Smooth muscle cell (in vitro differentiated cells): Measurements from ENCODE around the gene PLEKHA1. TPM values are rescaled to one million over a fixed set of nuclear protein-coding genes. Genes with fewer than 3 reads are reported as not detected.

Source experiments
- DNase-seq: peaks from one replicate; lab custom pipeline; 2025; ENCODE audit not compliant: unreplicated experiment; lab: John Stamatoyannopoulos, UW
- H2AFZ ChIP-seq: fragments of 200-600 bp; sonication (generic); 2 replicates; pipeline ENCODE4 v1.6.0; 2016; ENCODE audit warnings: antibody characterized with exemption, low read depth, mild to moderate bottlenecking
- H3F3A ChIP-seq: fragments of 200-600 bp; sonication (generic); 2 replicates; pipeline ENCODE4 v1.6.0; 2017; ENCODE audit warnings: antibody characterized with exemption, low read depth
- H3K27ac ChIP-seq: fragments of 200-600 bp; sonication (generic); 2 replicates; pipeline ENCODE4 v1.5.1; 2016; ENCODE audit warnings: low read depth, mild to moderate bottlenecking
- H3K27me3 ChIP-seq: fragments of 200-600 bp; sonication (generic); 2 replicates; pipeline ENCODE4 v1.6.1; 2016; ENCODE audit warnings: low read depth, mild to moderate bottlenecking
- H3K36me3 ChIP-seq: fragments of 200-600 bp; sonication (generic); 2 replicates; pipeline ENCODE4 v1.5.1; 2016; ENCODE audit warnings: low read depth
- H3K4me1 ChIP-seq: fragments of 200-600 bp; sonication (generic); 2 replicates; pipeline ENCODE4 v1.5.1; 2016; ENCODE audit warnings: low read depth
- H3K4me2 ChIP-seq: fragments of 200-600 bp; sonication (generic); 2 replicates; pipeline ENCODE4 v1.6.0; 2016; ENCODE audit warnings: mild to moderate bottlenecking
- H3K4me3 ChIP-seq: fragments of 200-600 bp; sonication (generic); 2 replicates; pipeline ENCODE4 v1.5.1; 2016; ENCODE audit warnings: mild to moderate bottlenecking
- H3K79me2 ChIP-seq: fragments of 200-600 bp; sonication (generic); 2 replicates; pipeline ENCODE4 v1.6.0; 2016; ENCODE audit warnings: low read depth, mild to moderate bottlenecking
- H3K9ac ChIP-seq: fragments of 200-600 bp; sonication (generic); 2 replicates; pipeline ENCODE4 v1.6.0; 2016; ENCODE audit warnings: low read depth
- H3K9me3 ChIP-seq: fragments of 200-600 bp; sonication (generic); replicated peaks from 2 replicates; pipeline ENCODE4 v1.5.1; 2016; ENCODE audit warnings: low read depth
- H4K20me1 ChIP-seq: fragments of 200-600 bp; sonication (generic); 2 replicates; pipeline ENCODE4 v1.6.0; 2016; ENCODE audit warnings: low read depth
- CTCF ChIP-seq: fragments of 200-600 bp; sonication (generic); IDR thresholded peaks from 2 replicates; pipeline ENCODE4 v1.5.1; 2017; ENCODE audit warnings: borderline replicate concordance, mild to moderate bottlenecking, antibody characterized with exemption; ENCODE audit not compliant: insufficient read depth, poor library complexity, severe bottlenecking
- WGBS: methylation state at CpG from one replicate; pipeline ENCODE4 v1.1.7; 2016; ENCODE audit warnings: low lambda C conversion rate; 5-methylcytosine and 5-hydroxymethylcytosine counted together
- polyA plus RNA-seq: library from polyadenylated mRNA; unstranded; fragments of >200 nt; fragmentation: Nextera tagmentation; extraction: Ambion mirVana; gene quantifications from 2 replicates; pipeline ENCODE4 v1.2.1, GENCODE V29; 2016
- total RNA-seq: library from RNA; depleted of rRNA; stranded (reverse); fragments of >200 nt; gene quantifications from 2 replicates; pipeline ENCODE4 v1.2.3, GENCODE V29; 2014

PLEKHA1 gene
- total and polyA plus RNA-seq, 2 experiments from 2014 or later: 22.7 to 24.6 TPM

- Histone ChIP-seq H2AFZ (no peak overlapping the region), H3K4me2 (no peak overlapping the region)
- 63% methylated on average over 14 of the region's 14 CpGs for WGBS
These were observed 76.0 kb downstream of the PLEKHA1 start for GRCh38 chr10:122450353-122450990.

DNA sequence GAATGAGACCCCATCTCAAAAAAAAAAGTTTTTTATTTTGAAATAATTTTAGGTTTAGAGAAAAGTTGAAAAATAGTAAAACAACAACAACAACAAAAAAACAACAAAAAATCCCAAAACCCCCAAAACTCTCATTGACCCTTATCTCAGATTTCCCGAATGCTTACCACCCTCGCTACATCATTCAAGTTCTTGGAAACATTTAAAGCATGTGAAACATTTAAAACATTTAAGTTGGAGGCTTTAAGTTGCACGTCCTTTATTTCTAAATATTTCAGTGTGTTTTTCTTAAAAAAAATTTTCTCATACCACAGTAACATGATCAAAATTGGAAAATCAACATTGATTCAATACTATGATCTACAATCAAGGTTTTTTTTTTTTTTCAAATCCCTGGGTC, 79.6 kb downstream of the PLEKHA1 start:
- H3K9ac ChIP-seq: no peak overlapping the region
- no peak for DNase-seq
- no peaks in the 10 kb centered on the region for H4K20me1 ChIP-seq
- no peaks in the 10 kb centered on the region for H3F3A ChIP-seq
- H3K4me2 ChIP-seq: no peak overlapping the region
- WGBS: 58% methylated on average over 3 of the region's 3 CpGs
- H3K4me1 ChIP-seq: no peaks in the 10 kb centered on the region
- no peak overlapping the region for H2AFZ ChIP-seq
- no peaks in the 10 kb centered on the region for H3K79me2 ChIP-seq
- H3K27ac ChIP-seq: no peak overlapping the region
- H3K4me3 ChIP-seq: no peak overlapping the region
- H3K9me3 ChIP-seq: no peaks in the 10 kb centered on the region
- no peaks in the 10 kb centered on the region for H3K27me3 ChIP-seq
- TF ChIP-seq CTCF: no peak
- no peaks in the 10 kb centered on the region for H3K36me3 ChIP-seq

More at GRCh38 chr10:122450353-122450990, 76.0 kb downstream of the PLEKHA1 start:
- Histone ChIP-seq H3K79me2 (no peaks in the 10 kb centered on the region), H3K4me3 (no peak overlapping the region), H3K27ac (no peak overlapping the region), H3K27me3 (no peaks in the 10 kb centered on the region), H4K20me1 (no peaks in the 10 kb centered on the region), H3K36me3 (no peaks in the 10 kb centered on the region), H3F3A (no peaks in the 10 kb centered on the region), H3K9ac (no peak overlapping the region), H3K4me1 (no peaks in the 10 kb centered on the region), H3K9me3 (no peaks in the 10 kb centered on the region)
- no peak for DNase-seq
- TF ChIP-seq CTCF: no peak

- H4K20me1 ChIP-seq: no peaks in the 10 kb centered on the region
- no peaks in the 10 kb centered on the region for H3K79me2 ChIP-seq
- H3F3A ChIP-seq: no peaks in the 10 kb centered on the region
- no peak within 1 kb of the TSS for H3K27ac ChIP-seq
- no peaks in the 10 kb centered on the region for H3K9me3 ChIP-seq
- no peak for TF ChIP-seq CTCF
- WGBS: 92% methylated on average over 7 of the region's 7 CpGs
- no peaks in the 10 kb centered on the region for H3K4me1 ChIP-seq
- no peak within 1 kb of the TSS for H3K4me3 ChIP-seq
- no peak within 1 kb of the TSS for H3K9ac ChIP-seq
- H3K4me2 ChIP-seq: no peak within 1 kb of the TSS
- no peaks in the 10 kb centered on the region for H3K36me3 ChIP-seq
- no peaks in the 10 kb centered on the region for H3K27me3 ChIP-seq
- no peak for DNase-seq
- H2AFZ ChIP-seq: no peak within 1 kb of the TSS
These were observed 80.1 kb downstream of the PLEKHA1 start, which contains the start of gene ARMS2 for GRCh38 chr10:122454603-122455080. Gene ARMS2 (plus strand): TSS chr10:122454653. CDS start chr10:122454728, 75 bp downstream.
